LHCN-M2 (cell line): ENCODE data around the gene AMBRA1. TPM values are rescaled to one million over a fixed set of nuclear protein-coding genes. Genes with fewer than 3 reads are reported as not detected.

Experiments used
- DNase-seq: peaks from one replicate; pipeline ENCODE4 v3.0.0-alpha.2; 2012; ENCODE audit warnings: low read depth
- total RNA-seq: library from RNA; depleted of rRNA; stranded (reverse); fragments of >200 nt; gene quantifications from 2 replicates; pipeline ENCODE4 v1.2.3, GENCODE V29; 2014

AMBRA1 gene
- total RNA-seq, 1 experiment from 2014 or later: 20.9 TPM

DNA sequence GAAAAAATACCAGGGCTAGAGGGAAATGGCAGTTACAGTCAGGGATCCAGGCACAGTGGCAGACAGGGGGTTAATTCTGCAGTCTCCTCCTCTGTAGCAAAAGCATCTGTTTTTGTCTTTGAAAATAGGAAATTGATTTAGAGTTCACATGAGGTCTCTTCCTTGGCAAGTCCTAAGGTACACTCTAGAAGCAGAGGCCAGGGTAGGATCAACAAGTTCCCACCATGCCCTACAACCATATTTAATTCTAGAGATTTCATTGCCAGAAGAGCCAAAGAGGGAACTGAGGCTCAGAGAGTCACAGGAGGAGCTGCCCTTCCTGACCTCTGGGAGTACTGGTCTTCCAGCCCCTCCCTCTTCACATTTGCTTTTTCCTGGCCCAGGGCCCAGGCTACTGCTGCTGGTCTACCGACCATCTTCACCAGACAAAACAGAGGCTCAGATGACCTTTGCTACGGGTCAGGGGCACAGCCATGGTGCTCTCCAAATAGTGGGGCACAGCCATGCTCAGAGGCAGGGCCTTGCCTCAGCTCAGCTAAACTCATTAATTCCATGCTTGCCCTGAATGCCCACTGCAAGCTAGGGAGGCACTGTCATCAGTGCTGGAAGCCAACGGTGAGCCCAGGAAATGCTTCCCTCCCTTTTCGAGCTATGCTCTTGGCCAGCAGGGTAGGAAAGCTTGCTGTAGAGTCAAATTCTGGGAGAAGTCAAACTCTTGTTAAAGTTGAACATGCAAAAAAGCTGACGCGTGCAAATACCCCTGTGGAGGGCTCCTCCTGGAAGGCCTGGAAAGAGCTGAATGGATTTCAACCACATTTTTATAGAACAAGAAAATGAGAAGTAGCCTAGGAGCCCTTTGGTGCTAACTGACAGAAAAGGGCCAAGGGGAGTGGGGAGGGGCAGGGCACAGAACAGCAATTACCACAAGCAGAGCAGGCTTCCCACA, 190.6 kb downstream of the AMBRA1 start:
- no peak for DNase-seq

DNA sequence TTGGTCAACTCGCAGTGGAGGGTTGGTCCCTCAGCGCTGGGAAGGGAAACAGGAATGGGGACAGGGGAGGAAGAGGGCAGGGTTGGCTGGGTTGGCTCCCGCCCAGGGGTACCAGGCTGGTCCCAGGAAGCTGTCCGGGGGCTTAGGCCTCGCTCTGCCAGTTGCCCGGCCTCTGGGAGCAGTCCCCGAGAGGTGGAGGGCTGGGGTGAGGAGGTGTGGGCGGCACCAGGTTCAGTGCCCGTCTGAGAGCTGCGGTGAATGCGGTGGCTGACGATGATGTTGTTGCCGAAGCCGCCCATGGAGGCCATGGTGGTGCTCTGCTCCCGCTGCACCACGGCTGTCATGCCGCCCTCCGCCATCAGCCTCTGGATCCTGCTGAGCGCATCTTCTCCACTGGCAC, 196.3 kb downstream of the AMBRA1 start:
- no peak for DNase-seq

DNA sequence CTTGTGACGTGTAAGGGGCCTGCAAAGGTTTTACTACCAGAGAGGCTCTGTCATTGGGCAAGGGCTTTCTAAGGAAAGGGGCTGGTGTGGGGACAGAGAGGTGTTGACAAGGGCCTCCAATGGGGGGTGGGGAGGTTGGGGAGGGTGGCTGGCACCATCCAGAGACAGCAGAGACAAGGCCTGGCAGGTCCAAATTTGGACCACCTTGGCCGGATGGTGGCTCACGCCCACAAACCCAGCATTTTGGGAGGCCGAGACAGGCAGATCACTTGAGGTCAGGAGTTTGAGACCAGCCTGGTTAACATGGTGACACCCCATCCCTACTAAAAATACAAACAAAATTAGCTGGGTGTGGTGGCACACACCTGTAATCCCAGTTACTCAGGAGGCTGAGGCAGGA, 200.1 kb downstream of the AMBRA1 start:
- DNase-seq: no peak

DNA sequence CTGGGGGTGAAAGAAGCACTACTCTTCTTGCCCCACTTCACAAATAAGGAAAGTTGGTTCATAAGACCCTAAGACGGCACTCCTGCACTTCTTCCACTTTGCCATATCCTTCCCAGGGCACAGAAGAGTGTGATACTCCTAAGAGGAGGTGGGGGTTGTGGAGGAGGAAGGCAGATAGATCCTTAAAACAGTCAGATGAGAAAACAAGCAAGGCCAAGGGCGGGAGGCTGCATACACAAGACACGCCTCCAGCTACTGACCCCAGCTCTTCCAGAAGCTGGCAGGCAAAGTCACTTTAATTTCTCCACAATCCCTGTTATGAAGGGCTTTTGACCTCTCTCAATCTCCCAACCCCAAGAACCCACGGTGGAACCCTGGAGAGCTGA, 200.6 kb downstream of the AMBRA1 start:
- DNase-seq: no peak

DNA sequence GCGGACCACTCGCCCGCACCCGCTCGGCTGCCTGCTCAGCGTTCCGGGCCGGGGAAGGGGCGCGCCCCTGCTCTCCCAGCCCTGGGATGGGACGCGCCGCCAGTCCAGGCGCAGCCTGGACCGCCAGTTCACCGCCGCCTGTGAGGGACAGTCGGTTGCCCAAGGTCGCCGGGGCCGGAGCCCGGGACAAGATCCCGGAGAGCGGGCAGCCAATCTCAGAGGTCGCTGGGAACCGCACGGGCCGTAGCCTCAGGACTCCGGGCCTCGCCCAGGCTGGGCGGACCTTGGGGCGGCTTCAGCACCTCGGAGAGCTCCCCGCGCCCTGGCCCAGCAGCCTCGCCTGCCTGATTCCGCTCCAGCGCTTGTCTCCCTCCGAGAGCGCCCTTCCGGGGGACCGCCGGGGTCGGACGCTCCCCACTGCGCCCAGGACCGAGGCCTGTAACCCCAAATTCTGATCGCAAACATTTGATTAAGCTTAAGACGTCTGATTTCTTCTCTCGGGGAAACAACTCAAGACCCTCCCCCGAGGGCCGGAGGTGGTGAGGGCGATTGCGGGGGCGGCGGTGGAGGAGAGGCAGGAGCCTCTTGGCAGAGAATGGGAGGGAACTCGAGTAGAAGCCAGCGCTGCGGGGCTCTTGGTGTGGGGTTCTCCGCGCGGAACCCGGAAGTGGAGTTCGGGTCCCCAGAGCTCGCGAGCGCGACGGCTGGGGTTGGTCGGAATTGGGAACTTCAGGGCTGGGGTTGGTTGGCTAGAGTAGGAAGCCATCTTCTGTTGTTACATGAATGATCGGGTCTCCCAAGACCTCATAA, 201.2 kb downstream of the AMBRA1 start:
- DNase-seq: peak; percentile 70

DNA sequence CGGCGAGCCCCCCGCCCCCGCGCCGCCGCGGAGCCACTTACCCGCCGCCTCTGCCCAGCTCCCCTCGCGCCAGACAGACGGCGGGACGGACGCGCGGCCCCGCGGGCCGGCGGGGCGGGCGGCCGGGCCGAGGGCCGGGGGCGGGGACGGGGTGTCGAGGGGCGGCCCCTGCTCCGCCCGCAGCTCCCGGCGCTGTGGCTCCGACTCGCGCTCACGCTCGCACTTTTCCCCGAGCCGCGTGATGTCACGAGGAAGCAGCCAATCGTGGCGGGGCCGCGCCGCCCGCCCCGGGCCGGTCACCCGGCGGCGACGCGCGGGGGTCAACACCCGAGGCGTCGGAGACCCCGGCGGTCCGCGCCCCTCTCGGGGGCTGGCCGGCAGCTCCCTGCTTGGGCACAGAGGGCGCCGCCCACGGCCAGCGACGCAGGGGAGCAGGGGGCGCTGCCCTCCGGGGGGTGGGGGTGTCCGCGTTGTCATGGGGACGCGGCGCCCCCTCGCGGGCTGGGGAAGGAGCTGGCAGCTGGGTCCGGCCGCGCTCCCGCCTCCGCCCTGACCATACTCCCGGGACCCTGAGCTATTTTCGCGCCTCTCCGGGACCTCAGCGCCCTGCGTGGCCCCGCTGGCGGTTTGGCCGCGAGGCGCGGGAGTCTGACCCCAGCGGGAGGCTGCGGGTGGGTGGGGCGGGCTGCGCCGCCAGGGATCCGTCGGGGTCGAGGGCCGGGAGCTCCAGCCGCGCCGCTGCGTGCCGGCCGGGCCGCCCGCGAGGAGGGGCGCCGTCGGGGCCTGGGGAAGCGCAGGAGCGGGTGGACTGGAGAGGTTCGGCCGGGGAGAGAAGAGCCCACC, 202.0 kb downstream of the AMBRA1 start, which contains the start of gene CHRM4:
Gene CHRM4 (minus strand): TSS at position 199 of the 843 bp plus-strand sequence. CDS start 5,219 bp downstream, outside the sequence.
- peak; percentile 41 for DNase-seq

DNA sequence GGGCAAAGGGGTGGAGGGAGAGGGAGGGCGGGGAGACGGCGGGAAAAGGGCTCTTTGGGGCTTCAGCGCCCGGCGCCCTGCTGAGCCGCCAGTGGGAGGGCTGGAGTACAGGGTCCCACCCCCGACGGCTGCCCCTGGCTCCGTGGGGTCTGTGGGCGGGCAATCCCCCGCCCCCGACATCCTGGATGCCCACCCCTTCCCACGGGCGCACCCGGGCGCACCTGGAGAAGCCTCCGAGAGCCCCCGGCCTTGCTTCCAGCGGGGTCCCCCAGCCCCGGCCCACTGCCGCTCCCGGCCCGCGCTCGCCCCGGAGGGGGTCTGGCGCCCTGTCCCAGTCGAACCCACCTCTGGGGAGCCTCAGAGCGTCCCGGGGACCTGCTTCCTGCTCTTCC, 202.6 kb downstream of the AMBRA1 start:
- no peak for DNase-seq

DNA sequence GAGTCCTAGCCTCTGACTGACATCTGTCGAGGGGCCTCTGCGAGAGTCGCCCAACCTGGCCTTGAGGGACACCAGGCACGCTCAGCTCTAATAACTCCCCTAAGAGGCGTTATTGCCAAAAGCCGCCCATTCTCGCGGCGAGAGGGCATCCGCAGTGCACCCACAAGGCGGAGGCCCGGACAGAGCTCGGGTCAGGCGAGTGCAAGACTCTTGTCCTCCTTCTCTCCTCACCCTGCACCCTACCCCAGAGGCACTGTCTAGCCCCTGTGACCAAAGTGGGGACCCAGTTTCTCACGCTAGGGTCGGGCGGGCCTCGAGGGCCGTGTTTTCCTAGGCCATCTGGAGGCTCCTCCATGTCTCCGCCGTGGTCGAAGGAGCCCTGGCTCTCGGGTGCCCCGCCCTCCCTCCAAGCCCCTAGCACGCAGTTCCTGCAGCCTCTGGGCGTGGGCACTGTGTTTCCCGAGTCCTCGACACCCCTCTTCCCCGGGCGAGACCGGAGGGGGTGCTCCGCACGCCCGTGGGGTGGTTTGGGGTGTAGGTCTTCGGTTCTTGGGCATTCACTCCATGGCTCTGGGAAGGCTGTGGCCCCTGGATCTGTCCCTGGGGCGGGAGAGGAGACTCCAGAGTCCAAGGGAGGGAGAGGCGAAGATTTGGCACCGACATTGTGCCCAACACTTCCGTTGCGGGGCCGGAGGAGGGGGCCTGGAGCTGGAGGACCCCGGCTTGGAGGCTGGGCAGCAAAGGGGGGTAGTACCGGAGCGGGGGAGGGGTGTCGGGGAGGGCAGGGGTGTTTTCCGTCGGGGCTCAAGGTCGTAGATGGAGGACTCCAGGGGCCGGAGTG, 203.3 kb downstream of the AMBRA1 start:
- no peak for DNase-seq

DNA sequence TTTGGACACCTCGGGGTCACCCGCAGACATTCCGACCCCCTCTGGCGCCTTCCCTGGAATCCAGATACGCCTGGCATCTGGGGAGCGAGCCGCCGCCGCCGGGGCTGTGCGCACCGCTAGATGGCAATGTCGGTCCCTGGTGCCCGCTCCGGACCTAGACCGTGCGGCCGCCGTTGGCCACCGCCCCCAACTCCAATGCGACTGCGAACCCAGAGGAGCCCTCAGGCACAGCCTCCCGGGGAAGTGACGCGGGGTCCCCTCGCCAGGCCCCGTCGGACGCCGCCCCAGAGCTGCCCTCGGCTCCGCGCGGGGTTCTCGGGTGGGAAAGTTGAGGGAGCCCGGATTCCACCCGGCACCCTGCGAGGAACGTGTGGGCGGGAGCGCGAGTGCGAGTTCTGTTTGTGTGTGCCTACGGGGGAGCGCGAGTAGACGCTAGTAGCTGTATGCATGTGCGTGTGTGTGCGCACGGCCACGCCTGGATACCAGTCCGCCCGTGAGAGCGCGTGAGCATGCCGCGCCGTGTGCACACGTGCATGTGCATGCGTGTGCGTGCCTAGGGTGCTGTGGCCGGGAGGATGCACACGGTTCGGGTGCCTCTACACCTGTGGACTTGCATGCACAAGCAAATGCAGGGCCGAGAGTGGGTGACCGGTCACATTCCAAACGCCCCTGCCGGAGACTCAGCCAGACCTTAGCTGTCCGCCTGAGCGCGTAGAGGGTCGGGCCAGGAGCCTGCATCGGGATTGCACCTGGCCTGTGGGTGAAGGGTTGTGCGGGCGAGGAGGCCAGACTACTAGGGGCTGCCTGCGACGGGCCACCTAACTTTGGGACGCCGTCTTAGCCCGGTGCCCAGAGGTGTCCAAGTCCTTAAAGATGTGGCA, 204.1 kb downstream of the AMBRA1 start:
- DNase-seq: peak; percentile 54

DNA sequence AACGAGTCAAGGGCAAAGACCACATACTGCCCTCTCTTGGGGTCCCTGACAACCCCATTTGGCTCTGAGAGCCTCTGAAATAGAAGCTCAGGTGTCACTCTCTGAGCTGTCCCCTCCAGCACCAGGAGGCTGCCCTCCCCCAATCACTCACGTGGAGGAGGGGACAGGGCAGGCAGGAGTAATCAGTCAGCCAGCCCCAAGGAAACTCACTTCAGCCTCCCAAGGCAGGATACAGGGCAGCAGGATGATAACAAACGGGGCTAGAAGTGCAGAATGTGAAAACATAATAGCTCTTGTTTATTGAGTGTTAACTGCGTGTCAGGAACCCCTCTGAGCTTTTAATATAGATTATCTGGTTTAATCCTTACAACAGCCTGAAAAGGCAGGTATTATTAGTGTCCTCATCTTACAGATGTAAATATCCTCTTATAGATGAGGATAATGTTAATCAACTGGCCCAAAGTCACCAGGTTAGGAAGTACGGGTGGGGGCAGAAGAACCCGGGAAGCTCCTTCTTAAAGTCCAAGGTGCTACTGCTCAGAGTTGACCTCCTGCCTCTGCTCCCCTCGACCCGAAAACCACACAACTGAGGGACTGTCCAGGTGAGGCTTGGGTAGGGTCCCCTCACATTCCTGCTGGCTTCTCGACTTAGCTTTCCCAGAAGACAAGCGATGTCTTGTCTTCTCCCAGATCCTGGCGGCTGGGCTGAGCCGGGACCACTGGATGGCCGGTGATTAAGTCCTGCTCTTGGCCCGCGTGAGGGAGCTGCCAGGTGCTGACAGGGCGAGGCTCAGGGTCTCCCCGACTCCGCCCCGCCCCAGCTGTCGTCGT, 205.0 kb downstream of the AMBRA1 start:
- no peak for DNase-seq

DNA sequence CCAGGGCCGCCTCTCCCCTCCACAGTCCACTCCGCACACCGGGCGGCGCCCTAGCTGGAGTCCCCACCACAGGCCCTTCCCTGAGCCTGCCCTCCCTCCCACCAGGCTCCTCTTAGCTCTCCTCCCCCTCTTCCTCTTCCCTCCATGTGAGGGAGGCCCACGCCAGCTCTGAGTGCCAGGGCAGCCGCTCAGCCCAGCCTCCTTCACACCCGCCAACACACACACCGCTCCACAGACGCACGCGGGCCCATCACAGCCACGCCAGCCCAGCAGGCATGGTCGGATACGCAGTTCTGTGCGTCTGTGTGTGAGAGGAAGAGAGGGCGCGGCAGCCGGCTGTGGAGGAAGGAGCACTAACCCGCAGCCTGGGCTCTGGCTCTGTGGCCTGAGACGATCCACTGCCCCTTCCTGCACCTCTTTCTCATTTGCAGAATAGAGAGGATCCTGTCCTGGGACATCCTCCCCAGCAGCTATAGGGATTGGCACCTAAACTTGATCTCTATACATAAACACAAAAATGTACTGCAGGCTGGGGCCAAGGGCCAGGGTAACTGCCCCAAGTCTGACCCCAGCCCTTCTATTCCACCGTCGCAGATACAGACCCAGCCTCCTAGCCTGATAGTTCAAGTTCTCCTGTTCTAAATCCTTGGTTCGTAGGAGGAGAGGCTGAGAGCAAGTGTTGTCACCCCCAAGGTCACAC, 205.8 kb downstream of the AMBRA1 start:
- no peak for DNase-seq

DNA sequence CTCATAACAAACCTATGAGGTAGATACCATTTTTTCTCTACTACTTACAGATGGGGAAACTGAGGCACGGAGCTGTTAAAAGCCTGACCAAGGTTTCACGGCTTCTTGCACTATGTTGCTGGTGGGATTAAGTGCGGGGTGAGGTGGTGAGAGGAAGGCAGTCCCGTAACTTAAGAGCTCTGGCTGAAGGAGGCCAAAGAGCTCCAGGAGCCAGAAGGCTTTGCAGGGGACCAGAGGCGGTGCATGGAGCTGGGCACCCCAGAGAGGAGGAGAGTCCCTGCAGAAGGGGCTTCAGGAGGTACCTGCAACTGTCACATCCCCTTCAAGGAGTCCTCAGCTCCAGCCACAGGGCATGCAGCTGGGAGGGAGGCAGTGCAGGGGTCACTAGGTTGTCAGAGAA, 206.4 kb downstream of the AMBRA1 start:
- DNase-seq: no peak

DNA sequence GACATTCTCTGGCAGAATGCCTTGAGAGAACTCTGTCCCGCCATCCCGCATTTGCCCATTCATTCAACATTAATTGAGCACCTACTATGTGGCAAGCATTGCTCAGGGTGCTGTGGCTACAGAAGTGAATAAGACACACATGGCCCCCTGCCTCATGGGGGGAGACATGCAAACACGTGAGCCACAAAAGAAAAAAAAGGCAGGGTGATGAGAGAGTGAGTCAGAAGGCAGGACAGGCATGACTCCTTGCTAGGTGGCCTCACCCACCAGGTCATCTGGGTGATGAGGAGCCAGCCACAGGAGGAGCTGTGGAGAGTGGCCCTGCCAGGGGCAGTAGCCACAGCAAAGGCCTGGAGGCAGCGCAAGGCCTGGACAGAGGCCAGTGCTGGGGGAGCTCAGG, 207.1 kb downstream of the AMBRA1 start:
- DNase-seq: no peak

DNA sequence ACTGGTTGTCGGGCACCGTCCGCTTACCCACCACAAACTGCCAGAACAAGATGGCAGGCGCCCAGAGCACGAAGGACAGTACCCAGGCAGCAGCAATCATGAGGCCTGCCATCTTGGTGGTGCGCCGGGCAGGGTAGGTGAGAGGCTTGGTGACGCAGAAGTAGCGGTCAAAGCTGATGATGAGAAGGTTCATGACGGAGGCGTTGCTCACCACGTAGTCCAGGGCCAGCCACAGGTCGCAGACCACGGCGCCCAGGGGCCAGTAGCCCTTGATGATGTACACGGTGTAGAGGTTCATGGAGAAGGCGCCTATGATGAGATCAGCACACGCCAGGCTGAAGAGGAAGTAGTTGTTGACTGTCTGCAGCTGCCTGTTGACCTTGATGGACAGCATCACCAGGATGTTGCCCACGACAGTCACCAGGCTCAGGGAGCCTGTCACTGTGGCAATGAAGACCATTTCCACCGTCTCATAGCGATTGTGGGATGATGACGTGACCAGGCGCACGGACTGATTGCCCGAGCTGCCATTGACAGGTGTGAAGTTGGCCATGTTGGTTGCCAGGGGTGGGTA, 207.7 kb downstream of the AMBRA1 start:
- DNase-seq: no peak

DNA sequence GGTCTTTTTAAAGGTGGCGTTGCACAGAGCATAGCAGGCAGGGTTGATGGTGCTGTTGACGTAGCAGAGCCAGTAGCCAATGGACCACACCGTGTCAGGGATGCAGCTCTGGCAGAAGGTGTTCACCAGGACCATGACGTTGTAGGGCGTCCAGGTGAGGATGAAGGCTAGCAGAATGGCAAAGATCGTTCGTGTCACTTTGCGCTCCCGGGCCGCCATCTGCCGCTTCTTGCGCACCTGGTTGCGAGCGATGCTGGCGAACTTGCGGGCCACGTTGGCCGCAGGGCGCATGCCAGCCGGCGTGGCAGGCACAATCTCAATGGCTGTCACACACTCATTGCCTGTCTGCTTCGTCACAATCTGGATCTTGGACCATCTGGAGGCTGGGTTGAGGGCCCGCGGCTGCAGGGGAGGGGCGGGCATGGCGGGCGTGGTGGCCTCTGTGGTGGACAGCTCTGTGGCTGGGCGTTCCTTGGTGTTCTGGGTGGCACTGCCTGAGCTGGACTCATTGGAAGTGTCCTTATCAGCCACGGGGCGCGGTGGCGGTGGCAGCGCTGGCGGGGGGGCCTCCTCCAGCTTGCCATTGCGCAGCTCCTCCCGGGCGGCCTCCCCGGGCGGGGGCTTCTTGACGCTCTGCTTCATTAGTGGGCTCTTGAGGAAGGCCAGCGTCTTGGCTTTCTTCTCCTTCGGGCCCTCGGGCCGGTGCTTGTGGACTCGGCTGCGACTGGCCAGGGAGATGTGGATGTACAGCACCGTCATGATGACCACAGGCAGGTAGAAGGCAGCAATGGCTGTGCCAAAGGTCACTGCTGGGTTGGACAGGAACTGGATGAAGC, 208.4 kb downstream of the AMBRA1 start:
- DNase-seq: no peak

DNA sequence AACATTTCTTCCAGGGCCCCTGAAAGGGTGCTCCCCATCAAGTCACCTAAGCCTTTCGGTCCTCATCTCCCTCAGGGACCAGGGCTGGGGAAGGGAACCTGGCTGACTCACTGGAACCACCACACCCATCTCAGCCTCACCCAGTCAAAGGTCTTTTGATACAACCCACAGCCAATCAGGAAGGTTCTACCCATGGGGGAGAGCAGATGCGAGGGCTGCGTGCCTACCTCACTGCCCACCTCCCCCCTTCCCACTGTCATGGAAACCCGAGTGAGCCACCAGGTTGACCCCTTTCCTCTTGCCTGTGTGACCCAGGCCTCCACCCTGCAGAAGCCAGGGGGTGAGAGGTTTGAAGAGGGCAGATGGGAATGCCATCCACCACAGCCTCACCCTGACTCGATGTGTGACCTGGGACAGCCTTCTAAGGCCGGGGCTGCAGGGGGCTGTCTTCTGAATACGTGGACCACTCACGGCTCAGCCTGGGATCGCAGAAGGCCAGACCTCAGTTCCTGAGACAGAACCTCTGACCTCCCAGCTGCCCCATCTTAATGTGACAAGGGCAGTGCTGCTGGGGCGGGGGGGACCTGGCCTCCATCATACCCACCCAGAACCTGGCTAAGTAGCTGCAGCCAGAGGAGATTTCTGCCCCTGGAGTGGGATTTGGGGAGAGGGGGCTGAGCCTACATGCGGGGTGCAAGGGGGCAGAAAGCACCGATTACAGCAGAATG, 209.7 kb downstream of the AMBRA1 start:
- DNase-seq: no peak
